ENCODE measurements around the gene OCEL1.

- TF ChIP-seq CTCF (IDR thresholded peaks at IDR 0.05) (no peak), POLR2A (IDR thresholded peaks at IDR 0.05) (no peak)
Observed at GRCh38 chr19:17237747-17238706, 12.0 kb downstream of the OCEL1 start.

Data from lower leg skin (tissue), 3 donors.